ENCODE results near the gene PDZK1IP1. TPM values are rescaled to one million over a fixed set of nuclear protein-coding genes. Genes with fewer than 3 reads are reported as not detected.

Gene PDZK1IP1
- polyA plus RNA-seq, 1 experiment: not detected

DNA sequence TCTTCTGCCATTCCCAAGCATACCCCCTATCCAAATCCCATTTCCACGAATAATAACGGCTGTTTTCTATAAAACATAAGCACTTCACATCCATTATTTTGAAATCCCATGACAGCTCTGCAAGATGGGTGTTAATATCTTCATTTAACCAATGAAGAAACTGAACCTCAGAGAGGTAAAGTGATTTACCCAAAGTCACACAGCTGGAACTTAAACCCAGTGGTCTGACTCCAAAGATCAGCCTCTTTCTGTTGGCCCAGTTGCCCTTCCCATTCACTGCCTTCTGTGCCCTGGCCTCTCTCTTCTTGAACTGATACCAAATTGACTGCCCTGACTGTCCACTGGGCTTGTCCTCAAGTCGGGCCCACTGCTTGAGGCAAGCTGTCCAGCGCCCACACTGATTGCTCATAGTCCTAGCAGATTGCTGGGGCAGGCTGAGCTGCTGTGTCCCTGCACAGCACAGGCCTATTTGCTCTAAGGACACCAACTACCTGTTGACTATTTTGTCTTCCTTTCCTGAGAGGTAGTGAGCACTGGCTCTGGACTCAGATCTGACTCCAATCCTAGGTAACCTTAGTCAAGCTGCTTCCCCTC lies 22.9 kb upstream of the PDZK1IP1 start:
- no peak for DNase-seq (ENCODE audit: low read depth, low spot score)
- POLR2A ChIA-PET: no interaction called here
- TF ChIP-seq, protein P1, sequence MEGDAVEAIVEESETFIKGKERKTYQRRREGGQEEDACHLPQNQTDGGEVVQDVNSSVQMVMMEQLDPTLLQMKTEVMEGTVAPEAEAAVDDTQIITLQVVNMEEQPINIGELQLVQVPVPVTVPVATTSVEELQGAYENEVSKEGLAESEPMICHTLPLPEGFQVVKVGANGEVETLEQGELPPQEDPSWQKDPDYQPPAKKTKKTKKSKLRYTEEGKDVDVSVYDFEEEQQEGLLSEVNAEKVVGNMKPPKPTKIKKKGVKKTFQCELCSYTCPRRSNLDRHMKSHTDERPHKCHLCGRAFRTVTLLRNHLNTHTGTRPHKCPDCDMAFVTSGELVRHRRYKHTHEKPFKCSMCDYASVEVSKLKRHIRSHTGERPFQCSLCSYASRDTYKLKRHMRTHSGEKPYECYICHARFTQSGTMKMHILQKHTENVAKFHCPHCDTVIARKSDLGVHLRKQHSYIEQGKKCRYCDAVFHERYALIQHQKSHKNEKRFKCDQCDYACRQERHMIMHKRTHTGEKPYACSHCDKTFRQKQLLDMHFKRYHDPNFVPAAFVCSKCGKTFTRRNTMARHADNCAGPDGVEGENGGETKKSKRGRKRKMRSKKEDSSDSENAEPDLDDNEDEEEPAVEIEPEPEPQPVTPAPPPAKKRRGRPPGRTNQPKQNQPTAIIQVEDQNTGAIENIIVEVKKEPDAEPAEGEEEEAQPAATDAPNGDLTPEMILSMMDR (IDR thresholded peaks at IDR 0.05; ENCODE audit: low read depth, low read length): no peak

DNA sequence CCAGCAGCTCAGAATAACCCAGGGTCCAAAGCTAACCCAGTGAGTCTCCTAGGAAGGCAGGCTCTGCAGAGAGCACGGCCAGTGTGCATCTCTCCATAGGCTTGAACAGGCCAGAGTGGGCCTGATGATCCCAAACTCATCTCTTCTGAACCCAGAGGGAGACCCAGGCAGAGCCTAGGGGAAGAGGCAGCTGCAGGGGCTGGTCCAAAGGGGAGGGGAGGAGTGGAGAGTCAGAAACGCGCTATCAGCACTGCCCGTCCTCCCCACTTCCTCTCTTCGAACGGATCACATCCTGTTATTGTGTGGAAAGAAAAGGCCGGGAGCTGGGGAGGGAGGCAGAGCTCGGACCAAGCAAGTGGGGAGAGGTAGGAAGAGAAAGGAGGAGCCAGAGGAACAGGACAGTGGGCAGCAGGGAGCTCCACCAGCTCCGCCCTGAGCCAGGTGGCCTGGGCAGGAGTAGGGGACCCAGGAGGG lies 22.0 kb upstream of the PDZK1IP1 start:
- no peak for DNase-seq (ENCODE audit: low read depth, low spot score)
- TF ChIP-seq, protein P1 (IDR thresholded peaks at IDR 0.05; ENCODE audit: low read depth, low read length): no peak
- POLR2A ChIA-PET: no interaction called here

More for the DNA sequence above, 22.9 kb upstream of the PDZK1IP1 start:
- no peaks in the 10 kb centered on the region for H3K9me3 ChIP-seq (ENCODE audit: control insufficient read depth, insufficient read depth, low read length)
- peaks cover 21% of the 10 kb centered on the region for H3K27me3 ChIP-seq (ENCODE audit: control insufficient read depth, insufficient read depth, low read length)
- H3K4me3 ChIP-seq (ENCODE audit: low read depth, low read length): no peak overlapping the region
- CTCF ChIA-PET: interaction anchor here (1.8 to 2.3 kb wide), 2 partner anchors 19 to 21 kb away, joined by 4 to 5 read pairs; no protein-coding TSS in a partner anchor
- H3K27ac ChIP-seq (ENCODE audit: low read depth, low read length): no peak overlapping the region

DNA sequence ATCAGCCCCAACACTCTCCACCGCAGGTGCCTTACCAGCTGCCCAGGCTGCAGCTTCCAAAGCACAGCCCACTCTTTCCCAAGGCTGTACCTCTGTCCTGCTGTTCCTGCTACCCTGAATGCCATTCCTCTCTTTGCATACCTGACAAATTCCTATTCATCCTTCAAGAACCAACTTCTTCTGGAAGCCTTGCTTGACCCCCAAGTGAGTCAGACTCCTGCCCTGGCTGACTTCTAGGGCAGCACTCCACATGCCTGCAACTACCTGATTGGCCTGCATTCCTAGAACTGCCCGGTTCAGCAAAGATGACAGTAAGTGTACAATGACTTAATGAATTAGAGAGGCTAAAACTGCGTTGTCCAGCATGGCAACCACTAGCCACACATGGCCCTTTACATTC lies 20.8 kb upstream of the PDZK1IP1 start:
- H3K4me3 ChIP-seq (ENCODE audit: low read depth, low read length): no peak overlapping the region
- CTCF ChIA-PET: no interaction called here
- H3K27ac ChIP-seq (ENCODE audit: low read depth, low read length): no peak overlapping the region
- TF ChIP-seq, protein P1 (IDR thresholded peaks at IDR 0.05; ENCODE audit: low read depth, low read length): no peak
- no peak for DNase-seq (ENCODE audit: low read depth, low spot score)
- POLR2A ChIA-PET: no interaction called here
- H3K27me3 ChIP-seq (ENCODE audit: control insufficient read depth, insufficient read depth, low read length): peaks cover 22% of the 10 kb centered on the region
- no peaks in the 10 kb centered on the region for H3K9me3 ChIP-seq (ENCODE audit: control insufficient read depth, insufficient read depth, low read length)

More for the DNA sequence above, 22.0 kb upstream of the PDZK1IP1 start:
- H3K27ac ChIP-seq (ENCODE audit: low read depth, low read length): no peak overlapping the region
- H3K27me3 ChIP-seq (ENCODE audit: control insufficient read depth, insufficient read depth, low read length): peaks cover 22% of the 10 kb centered on the region
- H3K9me3 ChIP-seq (ENCODE audit: control insufficient read depth, insufficient read depth, low read length): no peaks in the 10 kb centered on the region
- H3K4me3 ChIP-seq (ENCODE audit: low read depth, low read length): no peak overlapping the region
- CTCF ChIA-PET: interaction anchor here (0.9 to 2.3 kb wide), 3 partner anchors 19 to 20 kb away, joined by 3 to 5 read pairs (median 4); no protein-coding TSS in a partner anchor

DNA sequence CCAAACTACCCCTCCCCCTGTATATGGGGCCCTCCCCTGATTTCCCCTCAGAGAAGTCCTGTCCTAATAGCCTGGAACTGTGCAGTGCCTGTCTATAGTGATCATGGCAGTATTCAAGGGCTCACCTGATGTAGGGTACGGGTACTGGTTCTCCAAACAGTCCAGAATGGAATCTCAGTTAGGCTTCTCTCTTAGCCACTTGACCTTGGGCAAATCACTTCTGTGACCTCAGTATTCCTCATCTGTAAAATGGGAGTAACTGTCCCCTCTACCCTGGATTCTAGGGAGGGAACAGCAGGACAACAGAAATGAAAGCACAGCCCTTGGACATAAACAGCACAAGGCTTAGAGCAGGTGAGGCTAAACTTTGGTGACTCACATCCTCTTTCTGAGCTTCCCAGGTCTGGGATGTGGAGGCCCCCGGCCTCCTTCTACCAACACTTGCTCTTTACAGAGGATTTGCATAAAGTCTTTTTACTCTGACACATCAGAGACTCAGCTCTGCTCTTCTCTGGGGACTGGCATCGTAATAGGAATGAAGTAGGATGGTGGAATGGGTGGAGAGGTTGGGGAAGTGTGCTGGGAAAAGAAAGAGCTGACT lies 20.0 kb upstream of the PDZK1IP1 start:
- H3K4me3 ChIP-seq (ENCODE audit: low read depth, low read length): no peak overlapping the region
- H3K27ac ChIP-seq (ENCODE audit: low read depth, low read length): no peak overlapping the region
- no peak for DNase-seq (ENCODE audit: low read depth, low spot score)
- peaks cover 22% of the 10 kb centered on the region for H3K27me3 ChIP-seq (ENCODE audit: control insufficient read depth, insufficient read depth, low read length)
- POLR2A ChIA-PET: no interaction called here
- H3K9me3 ChIP-seq (ENCODE audit: control insufficient read depth, insufficient read depth, low read length): no peaks in the 10 kb centered on the region
- TF ChIP-seq, protein P1 (IDR thresholded peaks at IDR 0.05; ENCODE audit: low read depth, low read length): no peak
- CTCF ChIA-PET: interaction anchor here (1.2 kb wide), 1 partner anchor 17 kb away, joined by 4 read pairs; no protein-coding TSS in a partner anchor

DNA sequence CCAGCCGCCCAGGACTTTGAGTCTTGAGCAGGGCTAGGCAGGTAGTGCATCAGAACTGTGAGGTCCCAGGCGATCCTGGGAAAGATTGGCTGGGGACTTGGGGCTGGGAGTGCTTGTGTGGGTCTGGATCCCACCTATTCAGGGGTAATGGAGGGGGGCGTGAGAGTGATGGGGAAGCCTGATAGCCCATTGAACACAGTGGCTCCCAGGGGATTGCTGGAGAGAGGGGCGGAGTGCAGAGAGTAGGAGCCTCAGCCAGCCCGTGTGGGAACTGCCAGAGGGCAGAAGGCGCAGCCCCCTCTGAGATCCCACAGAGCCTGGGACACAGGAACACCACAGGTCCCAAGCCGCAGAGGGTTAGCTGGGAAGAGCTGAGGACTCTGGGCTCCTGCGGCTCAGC lies 19.3 kb upstream of the PDZK1IP1 start:
- Histone ChIP-seq H3K27me3 (ENCODE audit: control insufficient read depth, insufficient read depth, low read length) (peaks cover 22% of the 10 kb centered on the region), H3K9me3 (ENCODE audit: control insufficient read depth, insufficient read depth, low read length) (no peaks in the 10 kb centered on the region), H3K4me3 (ENCODE audit: low read depth, low read length) (no peak overlapping the region), H3K27ac (ENCODE audit: low read depth, low read length) (no peak overlapping the region)
- TF ChIP-seq, protein P1 (IDR thresholded peaks at IDR 0.05; ENCODE audit: low read depth, low read length): no peak
- no peak for DNase-seq (ENCODE audit: low read depth, low spot score)
- ChIA-PET CTCF (interaction anchor here (1.2 kb wide), 1 partner anchor 17 kb away, joined by 4 read pairs; no protein-coding TSS in a partner anchor), POLR2A (no interaction called here)
